Omental fat pad (tissue), 4 donors: ENCODE results near the gene PDIA4. TPM values are rescaled to one million over a fixed set of nuclear protein-coding genes. Genes with fewer than 3 reads are reported as not detected.
"Not testable (repeated sequence)": the region's sequence is repeated elsewhere in the genome, so short reads cannot be mapped to it uniquely, and the experiment has no call there.

Source experiments
- ATAC-seq: fragments of 150-250 bp; one replicate; pipeline ENCODE4 v1.9.1; 2016; ENCODE audit warnings: mild to moderate bottlenecking, moderate library complexity; ENCODE audit not compliant: low FRiP score
- DNase-seq: peaks from one replicate; pipeline ENCODE4 v3.0.0-alpha.2; 2019; ENCODE audit warnings: low spot score
- CTCF ChIP-seq, 3 donors: fragments of 450-650 bp; IDR thresholded peaks; one replicate each; pipeline ENCODE4 v1.5.1; 2016 to 2017; ENCODE audit warnings: antibody characterized with exemption in 3 of 3, mild to moderate bottlenecking in 3 of 3, moderate library complexity in 2 of 3
- total RNA-seq, 4 donors: library from RNA; depleted of rRNA; stranded (reverse); fragments of >200 nt; gene quantifications; one replicate each; pipeline ENCODE4 v1.1.0, GENCODE V29; 2016

The PDIA4 gene
- total RNA-seq, 4 donors from 2014 or later, result 57.1 to 114 (median 74.0) TPM

GRCh38 chr7:148982654-148983199 lies 45.6 kb downstream of the PDIA4 start:
- DNase-seq, result no peak
- no peak for TF ChIP-seq CTCF (IDR thresholded peaks at IDR 0.05)
- no peak for ATAC-seq

GRCh38 chr7:148979827-148980226 lies 48.5 kb downstream of the PDIA4 start:
- ATAC-seq, result no peak
- no peak for TF ChIP-seq CTCF (IDR thresholded peaks at IDR 0.05)
- no peak for DNase-seq

- not testable (repeated sequence) for DNase-seq, ATAC-seq
These were observed 49.2 kb downstream of the PDIA4 start for GRCh38 chr7:148979072-148979471.

GRCh38 chr7:148978091-148978490 lies 50.2 kb downstream of the PDIA4 start:
- no peak for ATAC-seq
- no peak for TF ChIP-seq CTCF (IDR thresholded peaks at IDR 0.05)
- DNase-seq, result no peak

GRCh38 chr7:148975896-148976295 lies 52.4 kb downstream of the PDIA4 start:
- ATAC-seq, result no peak
- no peak for DNase-seq
- TF ChIP-seq CTCF (IDR thresholded peaks at IDR 0.05), result no peak

- DNase-seq (no peak), ATAC-seq (no peak)
- TF ChIP-seq CTCF (IDR thresholded peaks at IDR 0.05), result no peak
These were observed 55.0 kb downstream of the PDIA4 start for GRCh38 chr7:148973256-148973655.

GRCh38 chr7:148972375-148972774 lies 55.9 kb downstream of the PDIA4 start:
- no peak for TF ChIP-seq CTCF (IDR thresholded peaks at IDR 0.05)
- no peak for ATAC-seq
- DNase-seq, result no peak

GRCh38 chr7:148967602-148968001 lies 60.7 kb downstream of the PDIA4 start:
- TF ChIP-seq CTCF (IDR thresholded peaks at IDR 0.05), result no peak
- no peak for DNase-seq
- no peak for ATAC-seq
